Psoas muscle (tissue), 8 donors: ENCODE measurements around the gene PCBP3. TPM values are rescaled to one million over a fixed set of nuclear protein-coding genes. Genes with fewer than 3 reads are reported as not detected.
"Not testable (repeated sequence)": the region's sequence is repeated elsewhere in the genome, so short reads cannot be mapped to it uniquely, and the experiment has no call there.

ENCODE experiments used
- ATAC-seq, 4 donors: fragments of 200-7000 bp; cut with Tn5 transposase; one replicate each; pipeline ENCODE4 v1.9.1; 2020; ENCODE audit warnings: moderate library complexity in 3 of 4, mild to moderate bottlenecking in 2 of 4
- DNase-seq, 2 donors: peaks; one replicate each; pipeline ENCODE4 v3.0.0-alpha.2; 2020
- H3K27ac ChIP-seq: fragments of 200-600 bp; one replicate; pipeline ENCODE4 v1.8.0; 2022
- H3K27me3 ChIP-seq, 3 donors: fragments of 200-600 bp in 1 of 3; one replicate each; pipeline versions ENCODE4 v1.6.1 to v1.8.0; 2013 to 2022; ENCODE audit warnings: low read length in 2 of 3, mild to moderate bottlenecking in 2 of 3, moderate library complexity in 1 of 3; ENCODE audit not compliant: insufficient read depth in 3 of 3
- H3K36me3 ChIP-seq, 2 donors: fragments of 200-600 bp in 1 of 2; one replicate each; pipeline versions ENCODE4 v1.6.1 to v1.8.0; 2013 to 2022; ENCODE audit warnings: low read depth in 1 of 2, mild to moderate bottlenecking in 1 of 2, moderate library complexity in 1 of 2; ENCODE audit not compliant: insufficient read depth in 1 of 2
- H3K4me1 ChIP-seq: fragments of 200-600 bp; one replicate; pipeline ENCODE4 v1.8.0; 2022
- H3K4me3 ChIP-seq: fragments of 200-600 bp; one replicate; pipeline ENCODE4 v1.8.0; 2022; ENCODE audit warnings: mild to moderate bottlenecking
- H3K9me3 ChIP-seq: fragments of 200-600 bp; one replicate; pipeline ENCODE4 v1.8.0; 2022
- WGBS, 3 donors: extraction: QIAGEN DNeasy Blood & Tissue Kit; methylation state at CpG; one replicate each; pipeline versions ENCODE4 v1.1.6 to v1.1.7; 2013; 5-methylcytosine and 5-hydroxymethylcytosine counted together
- intact Hi-C, 2 donors: fragments of 100-400 bp; cut with DNase I; formaldehyde crosslinking; loops; one replicate each; pipeline versions ENCODE4 v1.11.0 to v1.14.2; 2022
- polyA plus RNA-seq, 3 donors: library from polyadenylated mRNA; stranded (reverse); fragments of 200-250 nt; gene quantifications; one replicate each; pipeline ENCODE4 v1.2.3, GENCODE V29; 2013
- total RNA-seq, 4 donors: library from RNA; stranded (reverse); fragmentation: NEBNext Ultra II Directional in 2 of 4; extraction: Animal tissue kit (Norgen Biotek cat#: 25700) in 2 of 4; gene quantifications; one replicate each; pipeline versions ENCODE4 v1.2.1 to v1.2.4, GENCODE V29; 2021 to 2023
- TF ChIP-seq, protein P1 (sequence below): fragments of 200-600 bp; IDR thresholded peaks from one replicate; pipeline ENCODE4 v1.8.0; 2022; ENCODE audit warnings: antibody characterized with exemption
- donor health status: healthy with polysubstance abuse.
- donor health status: DM: no; HTN: no; CAD: no; lungs with moderate emphysema.
- donor health status: Bipolar disorder and iron deficiency.
- donor health status: healthy.
- donor health status: DM: yes; HTN: yes; CAD: no.
- donor health status: DM: no; HTN: no; CAD: no.
- donor health status: DM: no; HTN: no; CAD: no.
- donor health status: DM: yes; HTN: yes; CAD: no.

The PCBP3 gene
- total and polyA plus RNA-seq, 7 donors = 0.10 to 0.91 (median 0.33) TPM; not detected in 1

DNA sequence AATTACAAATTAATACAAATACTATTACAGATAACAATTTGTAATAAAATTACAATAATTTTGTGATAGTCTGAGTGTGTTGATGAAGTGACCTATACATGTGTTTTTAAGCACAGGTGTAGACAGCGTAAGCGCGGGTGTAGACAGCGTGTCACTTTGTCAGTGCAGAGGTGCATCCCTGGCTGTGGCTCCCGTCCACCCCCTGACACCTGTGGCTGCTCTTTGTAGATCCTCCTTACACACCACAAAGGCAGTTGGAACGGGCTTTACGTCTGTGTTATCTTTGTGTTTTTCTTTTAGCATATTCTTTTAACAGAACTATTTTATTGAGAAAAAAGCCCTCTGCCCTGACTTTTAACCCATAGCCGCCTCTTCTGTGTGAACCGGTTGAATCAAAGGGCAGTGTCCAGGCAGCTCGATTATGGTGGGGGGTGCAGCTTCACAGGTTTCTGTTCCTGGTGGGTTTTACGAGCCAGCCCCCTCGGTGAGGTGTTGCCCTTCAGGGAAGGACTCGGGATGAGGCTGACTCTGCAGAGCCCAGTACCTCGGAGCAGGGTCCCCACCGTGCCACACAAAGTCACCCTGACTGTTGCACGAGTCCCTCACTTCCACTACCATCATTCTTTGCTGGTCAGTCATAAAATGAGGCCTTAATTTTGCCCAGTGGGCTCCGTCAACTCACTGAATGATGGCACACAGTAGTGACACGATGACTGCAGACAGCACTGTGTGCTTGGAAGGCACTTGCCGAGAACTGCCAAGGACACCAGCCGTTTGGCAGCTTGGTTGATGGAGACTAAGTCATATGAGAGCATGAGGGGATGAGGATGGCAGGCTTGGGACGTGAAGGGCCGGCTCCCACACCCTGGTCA lies 251.6 kb downstream of the PCBP3 start:
- H3K27me3 ChIP-seq = peaks cover 0 to 26% (median 5%) of the 10 kb centered on the region in 3 donors
- no peaks in the 10 kb centered on the region for H3K9me3 ChIP-seq
- 47 to 64% (median 53%) methylated on average over 22 of the region's 22 CpGs for WGBS, 3 donors
- H3K36me3 ChIP-seq = no peaks in the 10 kb centered on the region
- DNase-seq (peak; percentile 11 to 15), ATAC-seq (no peak)
- no peak overlapping the region for H3K4me3 ChIP-seq
- H3K4me1 ChIP-seq = no peaks in the 10 kb centered on the region
- intact Hi-C loops = no loop called here
- TF ChIP-seq, protein P1, sequence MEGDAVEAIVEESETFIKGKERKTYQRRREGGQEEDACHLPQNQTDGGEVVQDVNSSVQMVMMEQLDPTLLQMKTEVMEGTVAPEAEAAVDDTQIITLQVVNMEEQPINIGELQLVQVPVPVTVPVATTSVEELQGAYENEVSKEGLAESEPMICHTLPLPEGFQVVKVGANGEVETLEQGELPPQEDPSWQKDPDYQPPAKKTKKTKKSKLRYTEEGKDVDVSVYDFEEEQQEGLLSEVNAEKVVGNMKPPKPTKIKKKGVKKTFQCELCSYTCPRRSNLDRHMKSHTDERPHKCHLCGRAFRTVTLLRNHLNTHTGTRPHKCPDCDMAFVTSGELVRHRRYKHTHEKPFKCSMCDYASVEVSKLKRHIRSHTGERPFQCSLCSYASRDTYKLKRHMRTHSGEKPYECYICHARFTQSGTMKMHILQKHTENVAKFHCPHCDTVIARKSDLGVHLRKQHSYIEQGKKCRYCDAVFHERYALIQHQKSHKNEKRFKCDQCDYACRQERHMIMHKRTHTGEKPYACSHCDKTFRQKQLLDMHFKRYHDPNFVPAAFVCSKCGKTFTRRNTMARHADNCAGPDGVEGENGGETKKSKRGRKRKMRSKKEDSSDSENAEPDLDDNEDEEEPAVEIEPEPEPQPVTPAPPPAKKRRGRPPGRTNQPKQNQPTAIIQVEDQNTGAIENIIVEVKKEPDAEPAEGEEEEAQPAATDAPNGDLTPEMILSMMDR = no peak
- no peak overlapping the region for H3K27ac ChIP-seq

DNA sequence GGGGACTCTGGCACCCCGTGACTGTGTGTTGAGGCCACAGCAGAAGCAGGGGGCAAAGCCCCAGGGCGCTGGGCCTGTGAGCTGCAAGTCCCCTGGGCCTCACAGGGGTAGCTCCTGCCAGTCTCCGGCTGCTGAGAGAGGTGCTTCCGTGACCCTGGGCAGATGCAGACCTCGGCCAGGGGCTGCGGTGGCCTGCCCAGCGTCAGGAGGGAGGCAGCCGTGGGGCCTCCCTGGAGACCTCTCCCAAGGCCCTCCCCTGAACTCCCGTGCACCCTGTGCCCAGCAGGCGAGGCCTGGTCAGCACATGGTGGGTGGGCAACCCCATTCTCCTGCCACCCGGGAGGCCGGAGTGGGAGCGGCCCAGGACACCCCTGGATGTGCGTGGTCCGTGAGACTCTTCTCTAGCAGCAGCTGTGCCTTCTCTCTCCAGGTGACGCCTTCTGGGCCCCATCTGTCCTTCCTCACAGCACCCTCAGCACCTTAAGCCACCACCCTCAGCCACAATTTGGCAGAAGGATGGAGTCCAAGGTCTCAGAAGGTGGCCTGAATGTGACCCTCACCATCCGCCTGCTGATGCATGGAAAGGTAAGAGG lies 252.3 kb downstream of the PCBP3 start:
- DNase-seq = peak; percentile 10 to 41
- Histone ChIP-seq H3K36me3 (no peaks in the 10 kb centered on the region), H3K4me3 (no peak overlapping the region), H3K4me1 (no peaks in the 10 kb centered on the region), H3K27ac (no peak overlapping the region), H3K27me3 (peaks cover 0 to 26% (median 5%) of the 10 kb centered on the region in 3 donors), H3K9me3 (no peaks in the 10 kb centered on the region)
- TF ChIP-seq, protein P1 = no peak
- WGBS, 3 donors = 60 to 70% (median 62%) methylated on average over 17 of the region's 17 CpGs
- intact Hi-C loops = no loop called here
- ATAC-seq = no peak

DNA sequence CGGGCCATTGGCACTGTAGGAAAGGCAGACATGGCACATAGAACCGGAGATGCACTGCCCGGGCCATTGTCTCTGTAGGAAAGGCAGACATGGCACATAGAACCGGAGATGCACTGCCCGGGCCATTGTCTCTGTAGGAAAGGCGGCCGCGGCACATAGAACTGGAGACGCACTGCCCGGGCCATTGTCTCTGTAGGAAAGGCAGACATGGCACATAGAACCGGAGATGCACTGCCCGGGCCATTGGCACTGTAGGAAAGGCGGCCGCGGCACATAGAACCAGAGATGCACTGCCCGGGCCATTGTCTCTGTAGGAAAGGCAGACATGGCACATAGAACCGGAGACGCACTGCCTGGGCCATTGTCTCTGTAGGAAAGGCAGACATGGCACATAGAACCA lies 252.9 kb downstream of the PCBP3 start:
- peak; percentile 7 to 32 for DNase-seq
- ATAC-seq, H3K4me1 ChIP-seq, H3K27ac ChIP-seq, intact Hi-C loops, H3K4me3 ChIP-seq, H3K9me3 ChIP-seq, H3K36me3 ChIP-seq: not testable (repeated sequence)
- peaks cover 0 to 31% (median 5%) of the 10 kb centered on the region in 3 donors for H3K27me3 ChIP-seq
- 87 to 97% (median 90%) methylated on average over 18 of the region's 18 CpGs for WGBS, 3 donors

DNA sequence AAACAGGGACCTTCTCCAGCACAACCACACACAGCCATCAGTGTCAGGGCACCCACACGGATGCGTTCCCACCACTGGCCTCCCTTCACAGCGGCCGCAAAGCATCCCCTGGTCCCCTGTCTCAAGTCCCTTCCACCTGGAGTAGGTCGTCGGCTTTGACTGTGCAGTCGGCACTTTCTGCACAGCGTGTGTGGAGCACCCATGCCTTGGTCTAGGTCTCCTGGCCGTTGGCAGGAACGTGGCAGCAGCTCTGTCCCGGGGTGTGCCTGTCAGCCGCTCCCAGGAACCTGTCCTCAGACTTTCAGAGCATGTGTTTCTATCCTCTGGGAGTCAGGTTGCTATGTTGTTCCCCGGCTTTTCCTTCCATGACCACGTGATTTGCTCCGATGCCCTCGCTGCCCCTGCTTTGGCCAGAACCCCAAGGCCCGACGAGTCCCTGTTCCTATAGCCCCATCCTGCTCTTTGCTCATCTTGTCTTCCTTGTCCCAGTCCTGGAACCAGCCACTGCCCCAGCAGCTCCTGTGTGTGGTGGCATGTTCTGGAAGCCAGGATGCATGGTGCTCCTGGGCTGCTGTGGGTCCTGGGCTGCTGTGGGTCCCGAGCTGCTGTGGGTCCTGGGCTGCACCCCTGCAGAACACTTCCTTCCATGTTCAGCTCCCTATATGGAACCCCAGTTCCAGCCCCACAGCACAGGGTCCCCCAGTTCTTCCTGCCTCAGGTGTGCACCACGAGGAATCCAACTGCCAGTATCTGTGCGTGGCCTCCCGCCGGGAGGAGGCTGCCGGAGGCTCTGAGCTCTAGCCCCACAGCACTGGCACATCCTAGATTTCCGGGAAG lies 253.9 kb downstream of the PCBP3 start:
- intact Hi-C loops = no loop called here
- DNase-seq = peak; percentile 6 to 23

More for the DNA sequence above, 253.9 kb downstream of the PCBP3 start:
- H3K27me3 ChIP-seq = peaks cover 0 to 30% (median 2%) of the 10 kb centered on the region in 3 donors
- no peak overlapping the region for H3K27ac ChIP-seq
- no peak for ATAC-seq
- TF ChIP-seq, protein P1 = no peak
- H3K4me3 ChIP-seq = no peak overlapping the region
- WGBS, 3 donors = 88 to 90% (median 89%) methylated on average over 25 of the region's 25 CpGs
- H3K9me3 ChIP-seq = no peaks in the 10 kb centered on the region
- H3K4me1 ChIP-seq = no peaks in the 10 kb centered on the region
- H3K36me3 ChIP-seq = no peaks in the 10 kb centered on the region
